Endometrium (tissue), 2 donors: ENCODE results near the gene NEGR1.

ENCODE experiments used
- FAIRE-seq: peaks from 2 replicates; lab custom pipeline; 2012; peaks lifted over from hg19 to GRCh38; lab: Jason Lieb, UNC
- donor health status: control.
- donor health status: control.

Gene NEGR1

DNA sequence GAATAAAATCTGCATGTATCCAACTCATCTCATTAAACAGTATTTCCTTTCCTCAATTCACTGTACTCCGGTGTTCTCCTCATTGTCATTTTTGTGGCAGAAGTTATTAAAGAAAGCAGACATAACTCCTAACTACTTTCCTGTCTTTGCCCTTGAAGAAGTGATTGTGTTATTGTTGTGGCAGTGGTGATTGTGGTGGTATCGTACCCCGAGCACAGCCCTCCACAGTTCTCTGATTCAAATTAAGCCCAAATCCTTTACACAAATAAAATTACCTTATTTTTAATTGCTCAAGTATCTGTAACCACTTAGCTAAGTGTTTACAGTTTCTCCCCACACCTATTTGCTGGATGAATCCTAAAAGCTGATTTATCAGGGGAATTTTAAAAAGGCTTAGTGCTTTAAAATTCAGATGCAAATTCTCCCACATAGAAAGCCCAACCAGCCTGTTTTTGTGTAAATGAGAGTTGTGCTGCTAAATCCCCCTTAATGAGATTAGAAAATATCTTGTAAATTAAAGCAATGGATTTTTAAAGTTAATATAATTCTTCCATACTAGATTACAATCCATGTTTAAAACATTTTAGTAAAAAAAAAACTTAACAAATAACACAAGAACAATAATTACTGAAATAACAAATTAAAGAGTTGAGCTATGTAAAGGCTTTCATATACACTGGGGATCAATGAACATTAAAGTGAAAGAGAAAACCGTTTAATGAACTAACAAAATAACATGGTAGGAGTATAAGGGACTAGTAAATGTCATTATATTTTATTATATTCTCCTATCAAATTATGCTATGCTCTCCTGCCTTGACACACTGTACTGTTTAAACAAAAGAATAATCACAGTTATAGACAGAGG is 259.0 kb downstream of the NEGR1 start:
- FAIRE-seq, result no peak

DNA sequence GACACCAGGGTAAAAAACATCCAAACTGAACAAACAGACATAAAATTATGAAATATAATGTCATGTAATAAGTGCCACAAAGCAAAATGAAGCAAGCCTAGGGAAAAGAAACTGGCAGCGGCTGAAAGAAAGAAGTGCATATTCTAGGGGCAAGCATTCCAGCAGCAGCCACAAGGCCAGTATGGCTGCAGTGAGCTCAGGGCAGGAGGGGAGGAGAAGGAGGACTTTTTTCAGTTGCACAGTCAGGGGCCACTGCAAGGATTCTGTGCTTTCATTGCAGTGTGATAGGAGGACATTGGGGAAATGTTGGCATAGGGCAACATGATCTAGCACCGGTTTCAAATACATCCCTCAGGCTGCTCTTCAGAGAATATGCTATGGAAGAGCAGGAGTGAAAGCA is 263.8 kb downstream of the NEGR1 start:
- no peak for FAIRE-seq

DNA sequence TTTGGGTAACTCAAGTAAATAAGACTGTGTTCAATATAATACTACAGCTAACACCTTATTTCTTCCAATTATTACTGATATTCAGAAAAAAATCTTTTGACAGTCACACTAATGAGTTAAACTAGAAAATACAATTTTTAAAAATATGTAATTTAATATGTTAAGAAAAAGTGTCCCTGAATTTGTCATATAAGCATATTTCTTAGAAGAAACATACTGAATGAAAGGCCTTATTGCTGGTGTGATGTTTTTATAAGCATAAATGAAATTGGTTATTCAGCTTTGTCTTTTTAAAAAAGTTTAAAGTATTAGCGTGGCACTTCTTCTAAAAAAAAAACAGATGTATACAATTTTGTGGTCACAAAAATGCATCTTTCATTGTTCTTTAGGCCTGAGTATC is 267.3 kb downstream of the NEGR1 start:
- FAIRE-seq, result no peak

DNA sequence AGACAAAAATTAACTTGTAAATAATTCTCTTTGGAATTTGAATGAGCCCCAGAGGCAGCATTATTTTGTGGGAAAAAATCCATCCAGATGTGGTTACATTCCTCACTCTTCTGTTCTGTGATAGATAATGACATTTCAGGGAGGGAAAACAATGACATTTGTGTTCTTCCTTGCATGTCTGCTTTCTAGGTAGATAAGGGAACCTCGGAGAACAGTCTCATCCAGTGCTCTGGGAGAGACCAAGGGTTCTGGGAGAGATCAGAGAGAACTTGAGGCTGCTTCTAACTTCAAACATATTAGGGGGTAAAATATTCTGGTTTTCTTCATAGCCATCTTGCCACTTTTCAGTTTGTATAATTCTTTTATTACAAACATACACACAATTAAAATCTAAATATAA is 269.2 kb downstream of the NEGR1 start:
- no peak for FAIRE-seq

DNA sequence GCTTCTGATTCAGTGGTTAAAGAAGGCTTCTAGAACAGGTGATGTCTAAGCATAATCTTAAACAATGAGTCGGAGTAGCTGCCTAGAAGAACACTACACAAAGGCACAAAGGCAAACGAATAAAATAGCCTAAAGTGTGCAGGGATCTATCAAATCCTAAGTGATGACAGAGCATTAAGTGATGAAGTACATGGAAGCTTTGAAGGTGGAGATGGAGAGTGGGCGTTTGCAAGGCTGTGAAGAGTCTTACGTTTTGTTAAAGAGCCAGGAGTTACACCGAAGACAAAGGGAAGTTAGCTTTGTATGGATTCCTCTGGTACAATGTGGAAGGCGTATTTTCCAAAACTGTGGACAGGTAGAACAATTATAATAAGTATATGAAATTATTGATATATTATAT is 270.6 kb downstream of the NEGR1 start:
- no peak for FAIRE-seq

DNA sequence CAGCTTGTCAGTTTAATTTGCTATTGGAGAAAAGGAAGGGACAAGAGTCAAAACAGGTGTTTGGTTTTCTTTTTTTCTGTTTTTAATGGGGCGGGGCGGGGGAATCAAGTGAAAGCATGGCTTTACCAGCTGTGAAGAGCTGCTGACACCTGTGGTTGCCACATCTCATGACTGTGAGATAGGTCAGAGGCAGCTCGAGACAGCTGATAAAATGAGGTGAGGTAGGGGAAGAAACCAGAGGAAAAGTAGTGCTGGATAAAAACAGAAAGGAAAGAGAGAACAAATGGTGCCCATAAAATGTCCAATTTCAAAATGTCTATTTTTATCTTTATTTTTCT is 272.3 kb downstream of the NEGR1 start:
- no peak for FAIRE-seq

DNA sequence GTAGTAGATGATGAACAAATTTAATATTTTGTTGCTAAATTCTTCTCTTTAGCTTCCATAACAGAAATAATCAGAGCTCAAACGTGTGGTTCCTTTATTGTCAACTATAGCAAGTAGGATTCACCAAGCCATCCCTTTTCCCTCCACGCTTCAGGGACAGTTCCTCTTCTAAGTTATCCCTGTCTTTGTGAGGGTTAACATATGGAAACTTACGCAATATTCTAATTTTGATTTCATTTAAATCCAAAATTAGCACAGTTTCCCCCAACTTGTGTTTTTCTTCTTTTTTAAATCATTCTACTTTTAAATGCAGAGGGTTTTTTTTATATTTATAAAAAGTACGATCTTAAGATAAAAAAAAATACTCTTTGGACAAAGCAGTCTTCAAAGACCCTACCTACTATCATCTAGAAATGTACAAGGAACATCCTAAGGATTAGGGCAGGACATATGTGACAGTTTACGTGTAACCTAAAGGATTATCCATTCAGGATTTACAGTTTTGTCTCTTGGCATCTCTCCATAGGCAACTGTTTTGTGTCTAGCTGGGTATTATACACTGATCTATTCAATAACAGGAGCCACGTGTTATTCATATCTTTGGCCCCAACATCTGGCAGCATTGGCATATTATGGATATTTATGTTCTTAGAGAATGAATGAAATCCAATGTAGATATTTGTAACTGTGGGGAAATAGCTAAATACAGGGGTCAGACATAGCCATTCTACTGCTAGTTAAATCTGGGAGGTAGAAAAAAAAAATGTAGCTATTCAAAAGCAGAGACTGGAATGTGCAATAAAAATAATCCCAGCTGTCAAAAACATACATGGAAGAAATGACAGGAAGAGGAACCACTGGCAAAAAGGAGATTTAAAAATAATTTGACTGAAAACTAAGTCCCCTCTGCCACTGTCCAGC is 272.9 kb downstream of the NEGR1 start:
- no peak for FAIRE-seq

DNA sequence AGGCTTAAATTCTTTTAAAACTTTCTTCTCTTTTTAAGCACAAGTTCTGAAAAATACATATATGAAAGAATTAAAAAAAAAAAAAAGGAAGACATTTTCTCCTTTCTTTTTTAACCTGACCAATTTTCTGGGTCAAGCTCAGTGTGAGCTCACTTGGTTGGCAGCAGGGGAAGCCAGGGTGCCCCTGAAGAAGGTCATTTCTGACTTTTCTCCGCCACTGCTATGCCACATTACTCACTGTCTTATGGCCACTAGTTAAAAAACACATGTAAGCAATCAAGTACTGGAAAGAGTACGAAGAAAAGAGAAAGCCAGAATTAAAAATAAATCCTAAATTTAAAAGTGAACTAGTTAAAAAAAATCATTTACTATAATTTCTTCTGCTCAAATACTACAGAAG is 275.0 kb downstream of the NEGR1 start:
- FAIRE-seq, result no peak

DNA sequence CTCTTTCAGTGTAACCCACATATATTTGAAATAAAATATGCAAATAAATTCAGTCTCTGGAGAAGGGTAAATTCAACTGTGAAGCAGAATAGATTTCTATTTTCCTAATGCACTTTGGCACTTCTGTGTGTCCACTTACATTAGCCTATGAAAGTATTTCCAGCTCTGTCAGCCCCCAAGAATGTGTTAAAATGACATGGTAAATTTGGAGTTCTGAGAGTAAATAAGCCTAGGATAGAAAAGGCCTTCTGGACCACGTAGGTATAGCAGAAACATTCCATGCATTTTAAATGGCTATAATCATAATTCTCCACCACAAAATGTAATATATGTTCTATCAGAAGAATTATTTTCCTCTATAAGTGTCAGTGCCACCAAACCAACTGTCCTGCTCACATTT is 276.2 kb downstream of the NEGR1 start:
- no peak for FAIRE-seq

DNA sequence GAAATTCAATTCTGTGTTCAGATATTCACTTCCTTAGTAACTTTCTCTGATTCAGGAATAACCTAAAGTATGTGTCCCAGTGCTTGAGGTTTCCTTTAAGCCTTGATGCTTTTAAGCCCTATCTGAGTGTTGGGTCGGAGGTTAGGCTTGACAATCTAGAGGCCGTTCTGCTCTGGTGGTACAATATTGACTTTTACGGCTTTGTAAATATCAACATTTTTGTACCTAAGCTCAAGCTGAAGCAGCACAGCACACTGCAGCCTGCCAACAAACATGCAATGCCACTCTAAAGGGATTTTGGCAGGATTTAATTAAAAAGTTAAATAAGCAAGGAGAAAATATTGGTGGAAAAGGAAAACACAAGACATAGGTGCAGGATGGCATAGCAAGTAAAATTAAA is 279.2 kb downstream of the NEGR1 start:
- no peak for FAIRE-seq

DNA sequence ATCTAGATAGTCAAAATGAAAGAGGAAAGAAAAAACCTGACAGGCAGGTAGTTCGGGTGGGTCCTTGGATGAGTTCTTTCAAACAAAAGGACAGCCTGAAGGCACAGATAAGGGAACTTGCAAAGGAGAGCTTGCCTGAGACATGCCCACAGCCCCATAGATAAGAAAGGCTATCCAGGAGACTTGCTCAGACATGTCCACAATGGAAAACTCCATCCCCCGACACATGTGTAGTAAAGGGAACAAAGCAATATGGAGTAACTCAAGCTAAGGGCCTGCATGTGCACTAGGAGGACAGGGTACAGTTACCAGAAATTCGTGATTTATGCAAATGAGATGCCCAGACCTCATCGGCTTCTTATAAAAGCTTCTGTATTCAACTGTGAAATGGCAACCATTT is 281.5 kb downstream of the NEGR1 start:
- FAIRE-seq, result no peak

DNA sequence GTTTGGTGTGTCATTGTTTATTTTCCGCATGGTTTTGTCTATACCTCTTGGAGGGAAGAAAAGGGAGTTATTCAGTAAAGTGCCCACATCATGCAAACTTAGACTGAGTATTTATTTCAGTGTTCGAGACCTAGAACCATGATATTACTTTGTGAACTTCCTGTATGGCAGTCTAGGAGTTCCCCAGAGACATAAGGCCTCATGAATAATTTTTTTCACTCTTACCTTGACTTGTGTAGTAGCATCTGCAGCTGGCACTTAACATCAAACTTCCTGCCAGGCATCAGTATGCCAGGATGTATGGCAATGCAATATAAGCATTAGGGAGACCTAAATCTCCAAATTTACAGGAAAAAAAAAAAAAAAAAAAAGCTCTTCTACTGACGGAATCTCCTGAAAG is 287.7 kb downstream of the NEGR1 start:
- no peak for FAIRE-seq

DNA sequence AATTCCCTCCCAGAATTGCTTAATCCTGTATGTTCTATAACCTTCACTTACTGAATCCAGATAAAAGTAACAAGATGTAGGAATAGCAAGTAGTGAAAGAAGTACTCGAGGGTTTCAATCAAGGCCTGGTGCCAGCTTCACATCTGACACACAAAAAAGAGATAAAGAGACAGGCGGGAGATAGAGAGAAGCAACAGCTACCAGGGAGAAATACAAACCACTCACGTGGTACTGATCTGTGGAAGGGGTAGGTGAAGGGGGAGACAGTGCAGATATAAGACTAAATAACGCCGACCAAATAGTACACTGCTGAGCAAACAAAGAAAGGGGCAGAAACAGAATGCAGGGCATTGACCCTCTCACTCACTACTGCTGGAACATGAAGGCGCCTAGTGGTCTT is 295.2 kb downstream of the NEGR1 start:
- no peak for FAIRE-seq

DNA sequence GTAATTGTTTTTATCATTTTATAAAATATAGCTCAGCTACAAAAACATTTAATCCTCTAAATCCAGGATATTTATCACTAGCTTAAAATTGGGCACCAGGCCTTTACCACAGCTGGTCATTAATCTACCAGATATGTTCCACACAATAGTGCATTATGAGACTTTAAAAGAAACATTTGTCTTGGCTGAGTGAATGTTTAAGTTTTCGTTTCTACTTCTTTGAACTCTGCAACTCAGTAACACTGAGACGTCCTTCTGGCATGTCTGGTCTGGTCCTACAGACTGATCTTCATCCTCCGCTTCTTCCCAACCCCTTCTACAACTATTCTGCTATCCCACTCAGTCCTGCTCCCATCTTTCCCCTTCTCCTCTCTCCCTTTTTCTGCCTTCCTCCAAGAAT is 296.2 kb downstream of the NEGR1 start:
- FAIRE-seq, result no peak

DNA sequence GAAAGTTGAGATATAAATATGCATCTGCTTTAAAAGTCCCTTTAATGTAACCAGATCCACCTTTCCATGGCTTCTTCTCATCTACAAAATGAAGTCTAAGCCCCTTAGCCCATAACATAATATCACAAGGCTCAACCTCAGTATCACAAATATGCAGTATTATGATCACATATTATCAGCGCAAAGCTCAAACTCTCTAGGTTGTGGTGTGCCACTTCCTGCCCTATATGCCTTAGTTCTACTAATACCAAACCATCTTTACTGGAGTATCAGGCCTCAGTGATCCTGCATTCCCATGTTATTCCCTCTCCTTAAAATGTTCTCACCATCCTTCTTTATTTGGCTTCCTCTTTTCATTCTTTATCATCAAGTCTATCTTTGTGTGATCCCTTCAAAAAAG is 301.8 kb downstream of the NEGR1 start:
- no peak for FAIRE-seq

DNA sequence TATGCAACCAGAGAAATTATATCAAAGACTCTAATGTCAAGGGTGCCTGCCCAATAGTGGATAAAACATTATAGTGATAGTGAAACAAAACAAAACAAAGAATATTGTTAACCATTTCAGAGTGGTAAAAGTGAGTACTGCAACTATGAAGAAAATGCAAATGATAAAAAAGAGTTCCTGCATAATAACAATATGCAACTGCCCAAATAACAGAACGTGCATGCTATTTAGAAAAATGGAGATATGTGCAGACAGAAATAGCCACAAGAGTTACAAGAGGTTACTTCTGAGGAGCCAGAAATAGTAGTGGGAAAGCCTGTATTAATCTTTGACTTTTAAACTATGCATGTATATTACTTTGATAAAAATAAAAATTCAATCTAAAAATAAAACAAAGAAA is 302.5 kb downstream of the NEGR1 start:
- FAIRE-seq, result no peak

DNA sequence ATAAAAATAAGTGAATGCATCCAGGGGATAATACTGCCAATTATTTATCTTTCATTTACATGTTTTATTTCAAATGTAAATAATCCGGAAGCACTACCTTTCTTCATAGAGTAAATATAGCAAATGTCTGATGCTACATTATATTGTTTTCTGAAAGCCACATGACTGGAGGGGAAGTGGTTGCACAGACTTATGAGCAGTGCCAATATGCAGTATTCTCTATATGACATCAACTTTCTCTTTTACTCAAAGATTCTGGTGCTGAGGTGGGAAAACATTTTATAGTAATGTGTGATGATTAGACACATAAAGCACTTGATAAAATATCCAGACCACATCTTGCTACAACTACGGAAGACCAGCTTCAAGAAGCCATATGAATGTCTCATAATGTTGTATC is 314.7 kb downstream of the NEGR1 start:
- no peak for FAIRE-seq

DNA sequence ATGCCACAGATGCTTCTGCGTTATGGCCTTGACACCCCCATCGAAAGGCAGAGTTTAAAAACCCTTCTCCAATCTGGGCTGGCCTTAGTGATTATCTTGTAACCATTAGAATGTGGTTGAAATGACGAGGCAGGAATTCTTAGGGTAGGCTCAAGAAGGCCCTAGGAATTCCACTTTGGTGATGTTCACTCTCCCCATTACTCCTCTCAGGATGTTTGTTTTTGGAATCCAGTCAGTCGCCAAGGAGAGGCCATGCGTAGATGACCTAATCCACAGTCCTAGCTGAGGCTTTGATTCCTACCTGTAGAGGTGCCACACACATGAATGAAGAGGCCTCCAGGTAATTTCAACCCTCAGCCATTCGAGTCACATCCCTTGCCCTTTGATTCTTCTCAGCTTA is 318.2 kb downstream of the NEGR1 start:
- FAIRE-seq, result no peak

DNA sequence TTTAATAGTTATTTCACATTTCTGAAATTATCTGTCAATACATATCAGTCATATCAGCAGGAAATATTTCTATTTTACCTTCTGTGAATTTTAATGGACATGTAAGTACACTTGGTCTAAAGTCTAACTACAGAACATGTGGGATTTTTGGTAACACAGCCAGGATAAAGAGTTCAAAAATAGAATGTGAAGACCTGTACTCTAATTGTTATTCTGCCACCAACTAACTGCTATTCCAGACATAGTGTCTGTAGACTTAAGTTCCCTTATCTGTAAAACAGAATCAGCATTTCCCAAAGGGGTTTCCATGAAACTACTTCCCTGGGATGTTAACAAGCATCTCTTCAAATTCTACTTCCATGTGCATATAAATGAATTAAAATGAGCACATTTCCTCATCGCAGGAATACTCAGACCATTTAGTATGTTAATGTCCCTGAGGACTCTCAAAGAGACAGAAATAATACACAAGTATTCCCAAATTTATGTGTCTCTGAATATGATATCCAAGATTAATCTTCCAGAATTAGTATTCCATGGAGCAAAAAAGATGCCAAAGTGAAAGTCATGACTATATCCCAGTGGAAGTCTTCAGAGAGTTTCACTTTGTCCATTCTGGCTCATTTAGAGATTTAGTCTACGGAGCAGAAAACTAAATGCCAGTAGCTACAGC is 325.6 kb downstream of the NEGR1 start:
- no peak for FAIRE-seq

DNA sequence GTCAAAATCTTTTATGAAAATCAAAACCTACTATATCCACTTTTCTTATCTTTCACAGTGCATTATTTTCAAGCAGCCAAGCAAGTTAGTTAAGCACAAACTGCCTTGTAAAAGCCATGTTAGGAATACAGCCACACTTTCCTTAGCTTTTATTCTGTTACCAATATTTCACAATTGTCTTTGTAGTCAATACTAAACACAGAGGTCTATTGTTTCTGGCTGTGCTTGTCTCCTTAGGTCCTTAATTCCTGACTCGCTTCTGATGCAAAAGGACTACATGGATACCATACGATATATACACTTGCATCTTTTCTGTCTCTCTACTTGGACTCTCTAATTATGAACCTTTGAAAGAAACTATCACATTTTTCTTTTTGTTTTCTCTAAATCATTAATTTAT is 331.8 kb downstream of the NEGR1 start:
- no peak for FAIRE-seq

DNA sequence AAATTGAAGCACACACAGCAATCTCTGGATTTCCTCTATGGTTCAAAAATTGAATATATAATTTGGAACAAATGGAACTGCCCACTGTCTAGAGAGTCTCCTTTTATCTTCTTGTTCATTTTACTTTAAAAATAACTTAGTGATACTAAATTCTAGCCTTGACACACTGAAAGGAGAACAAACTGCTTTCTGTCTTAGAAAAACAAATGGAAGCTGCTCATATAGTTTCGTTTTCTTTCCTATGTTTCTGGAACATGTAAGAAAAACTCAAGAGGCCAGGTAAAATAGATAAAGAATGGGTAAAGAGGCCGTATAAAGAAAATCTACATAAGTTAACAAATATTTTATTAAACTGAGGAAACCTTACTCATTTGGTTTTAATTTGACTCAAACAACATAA is 332.7 kb downstream of the NEGR1 start:
- no peak for FAIRE-seq

DNA sequence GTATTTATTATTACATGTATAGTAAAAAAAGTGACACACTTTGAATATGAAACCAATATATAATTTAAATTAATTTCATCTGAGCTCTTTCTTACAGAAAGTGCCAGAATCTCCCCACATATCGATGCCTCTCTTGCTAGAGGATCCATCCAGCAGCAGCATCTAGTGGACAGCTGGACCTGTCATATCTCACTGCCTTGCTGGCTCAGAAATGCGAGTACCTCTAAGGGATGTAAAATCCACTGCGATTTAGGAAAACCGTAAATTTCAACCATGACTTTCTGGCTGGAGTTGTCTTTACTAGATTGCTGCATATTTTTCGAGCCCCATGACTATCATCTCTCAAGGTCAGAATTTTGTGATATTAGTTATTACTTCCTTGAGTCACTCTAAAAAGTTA is 333.8 kb downstream of the NEGR1 start:
- FAIRE-seq, result no peak

DNA sequence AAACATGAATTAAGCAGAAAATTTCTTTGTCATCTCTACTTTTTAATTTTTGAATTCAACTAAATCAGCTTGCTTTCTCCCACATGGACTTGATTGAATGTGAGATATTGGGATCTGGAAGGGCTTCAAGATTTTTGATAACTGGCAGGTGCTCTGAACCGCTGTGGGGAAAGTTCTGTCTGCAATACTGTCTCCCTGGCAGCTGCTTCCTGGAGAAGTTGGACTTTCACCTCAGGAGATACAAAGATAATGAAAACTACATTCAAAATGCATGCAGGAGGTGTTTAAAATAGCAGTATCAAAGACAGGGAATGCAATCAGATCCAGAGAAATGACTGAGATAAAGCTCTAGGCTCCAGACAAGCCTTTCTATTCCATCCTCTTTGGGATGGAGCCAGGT is 338.3 kb downstream of the NEGR1 start:
- FAIRE-seq, result no peak
